ENCODE data around the gene NINJ2.

DNA sequence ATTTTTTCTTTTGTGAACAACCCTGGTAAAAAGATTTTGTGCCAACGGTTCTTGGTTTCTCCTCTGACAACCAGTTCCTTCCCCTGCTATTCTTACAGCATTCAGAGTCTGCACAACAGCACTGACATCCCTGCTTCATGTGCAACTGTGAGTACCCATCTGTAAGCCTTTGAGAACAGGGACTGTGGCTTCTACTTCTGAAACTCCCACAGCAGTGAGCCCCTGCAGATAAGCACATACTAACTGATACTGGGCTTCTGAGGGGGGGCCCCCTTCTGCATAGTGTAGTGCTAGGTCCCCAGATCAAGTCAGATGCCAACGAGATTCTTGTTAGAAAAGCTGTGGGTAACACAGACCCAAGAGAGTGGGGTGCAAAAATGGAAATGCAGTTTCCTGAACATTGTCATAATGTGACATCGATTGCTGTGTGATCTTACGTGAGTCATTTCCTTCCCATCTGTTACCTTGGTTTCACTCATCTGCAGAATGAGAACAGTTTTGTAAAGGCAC, 11.1 kb upstream of the NINJ2 start:
- TF ChIP-seq, protein P1, sequence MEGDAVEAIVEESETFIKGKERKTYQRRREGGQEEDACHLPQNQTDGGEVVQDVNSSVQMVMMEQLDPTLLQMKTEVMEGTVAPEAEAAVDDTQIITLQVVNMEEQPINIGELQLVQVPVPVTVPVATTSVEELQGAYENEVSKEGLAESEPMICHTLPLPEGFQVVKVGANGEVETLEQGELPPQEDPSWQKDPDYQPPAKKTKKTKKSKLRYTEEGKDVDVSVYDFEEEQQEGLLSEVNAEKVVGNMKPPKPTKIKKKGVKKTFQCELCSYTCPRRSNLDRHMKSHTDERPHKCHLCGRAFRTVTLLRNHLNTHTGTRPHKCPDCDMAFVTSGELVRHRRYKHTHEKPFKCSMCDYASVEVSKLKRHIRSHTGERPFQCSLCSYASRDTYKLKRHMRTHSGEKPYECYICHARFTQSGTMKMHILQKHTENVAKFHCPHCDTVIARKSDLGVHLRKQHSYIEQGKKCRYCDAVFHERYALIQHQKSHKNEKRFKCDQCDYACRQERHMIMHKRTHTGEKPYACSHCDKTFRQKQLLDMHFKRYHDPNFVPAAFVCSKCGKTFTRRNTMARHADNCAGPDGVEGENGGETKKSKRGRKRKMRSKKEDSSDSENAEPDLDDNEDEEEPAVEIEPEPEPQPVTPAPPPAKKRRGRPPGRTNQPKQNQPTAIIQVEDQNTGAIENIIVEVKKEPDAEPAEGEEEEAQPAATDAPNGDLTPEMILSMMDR (IDR thresholded peaks at IDR 0.05) = no peak
- TF ChIP-seq POLR2AphosphoS5 (IDR thresholded peaks at IDR 0.05) = no peak
- TF ChIP-seq EP300 (IDR thresholded peaks at IDR 0.05; ENCODE audit: low read depth) = no peak
- no peak for TF ChIP-seq POLR2A (IDR thresholded peaks at IDR 0.05)
